Measurements from ENCODE around the gene KAZN.

Gene KAZN

GRCh38 chr1:14647777-14648176 lies 49.3 kb downstream of the KAZN start:
- DNase-seq (ENCODE audit: low read depth in 2 of 2): no peak

GRCh38 chr1:14648391-14648790 lies 49.9 kb downstream of the KAZN start:
- DNase-seq (ENCODE audit: low read depth in 2 of 2): no peak

GRCh38 chr1:14648896-14649855 lies 50.7 kb downstream of the KAZN start:
- no peak for DNase-seq (ENCODE audit: low read depth in 2 of 2)

GRCh38 chr1:14649976-14650375 lies 51.5 kb downstream of the KAZN start:
- DNase-seq (ENCODE audit: low read depth in 2 of 2): no peak

- DNase-seq (ENCODE audit: low read depth in 2 of 2): no peak
Measured at GRCh38 chr1:14650951-14651350, 52.5 kb downstream of the KAZN start.

GRCh38 chr1:14652840-14653239 lies 54.4 kb downstream of the KAZN start:
- DNase-seq (ENCODE audit: low read depth in 2 of 2): no peak

- DNase-seq (ENCODE audit: low read depth in 2 of 2): no peak
Measured at GRCh38 chr1:14653461-14653960, 55.0 kb downstream of the KAZN start.

GRCh38 chr1:14654554-14654953 lies 56.1 kb downstream of the KAZN start:
- no peak for DNase-seq (ENCODE audit: low read depth in 2 of 2)

- DNase-seq (ENCODE audit: low read depth in 2 of 2): no peak
Measured at GRCh38 chr1:14655385-14655784, 56.9 kb downstream of the KAZN start.

GRCh38 chr1:14656384-14656937 lies 58.0 kb downstream of the KAZN start:
- DNase-seq (ENCODE audit: low read depth in 2 of 2): no peak

GRCh38 chr1:14658642-14659041 lies 60.2 kb downstream of the KAZN start:
- no peak for DNase-seq (ENCODE audit: low read depth in 2 of 2)

- DNase-seq (ENCODE audit: low read depth in 2 of 2): no peak
Measured at GRCh38 chr1:14659913-14660312, 61.4 kb downstream of the KAZN start.

- no peak for DNase-seq (ENCODE audit: low read depth in 2 of 2)
Measured at GRCh38 chr1:14660801-14661200, 62.3 kb downstream of the KAZN start.

GRCh38 chr1:14661222-14661621 lies 62.7 kb downstream of the KAZN start:
- no peak for DNase-seq (ENCODE audit: low read depth in 2 of 2)

GRCh38 chr1:14662116-14662515 lies 63.6 kb downstream of the KAZN start:
- DNase-seq (ENCODE audit: low read depth in 2 of 2): no peak

GRCh38 chr1:14663773-14664172 lies 65.3 kb downstream of the KAZN start:
- no peak for DNase-seq (ENCODE audit: low read depth in 2 of 2)

GRCh38 chr1:14666373-14666772 lies 67.9 kb downstream of the KAZN start:
- no peak for DNase-seq (ENCODE audit: low read depth in 2 of 2)

GRCh38 chr1:14666962-14667650 lies 68.6 kb downstream of the KAZN start:
- DNase-seq (ENCODE audit: low read depth in 2 of 2): no peak

GRCh38 chr1:14667651-14667984 lies 69.1 kb downstream of the KAZN start:
- DNase-seq (ENCODE audit: low read depth in 2 of 2): no peak

GRCh38 chr1:14668538-14668937 lies 70.1 kb downstream of the KAZN start:
- no peak for DNase-seq (ENCODE audit: low read depth in 2 of 2)

- DNase-seq (ENCODE audit: low read depth in 2 of 2): no peak
Measured at GRCh38 chr1:14672005-14672404, 73.5 kb downstream of the KAZN start.

GRCh38 chr1:14674030-14674429 lies 75.5 kb downstream of the KAZN start:
- no peak for DNase-seq (ENCODE audit: low read depth in 2 of 2)

- DNase-seq (ENCODE audit: low read depth in 2 of 2): no peak
Measured at GRCh38 chr1:14676400-14676799, 77.9 kb downstream of the KAZN start.
